Coronary artery (tissue), 2 donors: ENCODE results near the gene CTSZ.
"Not testable (repeated sequence)": the region's sequence is repeated elsewhere in the genome, so short reads cannot be mapped to it uniquely, and the experiment has no call there.

Experiments
- DNase-seq: peaks from one replicate; pipeline ENCODE4 v3.0.0-alpha.2; 2017; ENCODE audit warnings: low spot score
- H3K27ac ChIP-seq, 2 donors: fragments of 200-600 bp; sonication (generic); one replicate each; pipeline ENCODE4 v1.5.1; 2016 to 2019
- H3K4me3 ChIP-seq: fragments of 200-600 bp; sonication (generic); 2 replicates; pipeline ENCODE4 v1.5.1; 2016; ENCODE audit warnings: mild to moderate bottlenecking, moderate library complexity
- TF ChIP-seq, protein P1 (sequence below): fragments of 200-600 bp; sonication (generic); IDR thresholded peaks from one replicate; pipeline ENCODE4 v1.5.1; 2019; ENCODE audit warnings: antibody characterized with exemption

The CTSZ gene

DNA sequence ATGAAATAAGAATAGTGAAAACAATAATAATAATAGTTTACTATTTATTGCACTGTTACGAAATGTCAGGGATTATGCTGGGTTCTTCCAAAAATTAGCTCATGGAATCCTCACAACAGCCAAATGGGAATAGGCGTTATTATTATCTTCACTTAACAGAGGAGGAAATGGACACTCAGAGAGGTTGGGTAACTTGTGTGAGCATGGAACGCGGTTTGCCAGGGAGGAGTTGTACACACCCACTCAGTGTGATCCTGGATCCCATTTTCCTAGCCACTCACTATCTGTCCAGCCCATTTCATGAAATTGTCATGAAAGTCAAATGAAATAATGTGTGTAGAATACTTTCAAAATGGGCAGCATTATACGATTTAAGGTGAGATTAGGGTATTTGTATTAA is 21.4 kb downstream of the CTSZ start:
- Histone ChIP-seq H3K4me3 (no peak overlapping the region), H3K27ac (no peak overlapping the region)
- DNase-seq, result peak; percentile 17
- TF ChIP-seq, protein P1, sequence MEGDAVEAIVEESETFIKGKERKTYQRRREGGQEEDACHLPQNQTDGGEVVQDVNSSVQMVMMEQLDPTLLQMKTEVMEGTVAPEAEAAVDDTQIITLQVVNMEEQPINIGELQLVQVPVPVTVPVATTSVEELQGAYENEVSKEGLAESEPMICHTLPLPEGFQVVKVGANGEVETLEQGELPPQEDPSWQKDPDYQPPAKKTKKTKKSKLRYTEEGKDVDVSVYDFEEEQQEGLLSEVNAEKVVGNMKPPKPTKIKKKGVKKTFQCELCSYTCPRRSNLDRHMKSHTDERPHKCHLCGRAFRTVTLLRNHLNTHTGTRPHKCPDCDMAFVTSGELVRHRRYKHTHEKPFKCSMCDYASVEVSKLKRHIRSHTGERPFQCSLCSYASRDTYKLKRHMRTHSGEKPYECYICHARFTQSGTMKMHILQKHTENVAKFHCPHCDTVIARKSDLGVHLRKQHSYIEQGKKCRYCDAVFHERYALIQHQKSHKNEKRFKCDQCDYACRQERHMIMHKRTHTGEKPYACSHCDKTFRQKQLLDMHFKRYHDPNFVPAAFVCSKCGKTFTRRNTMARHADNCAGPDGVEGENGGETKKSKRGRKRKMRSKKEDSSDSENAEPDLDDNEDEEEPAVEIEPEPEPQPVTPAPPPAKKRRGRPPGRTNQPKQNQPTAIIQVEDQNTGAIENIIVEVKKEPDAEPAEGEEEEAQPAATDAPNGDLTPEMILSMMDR, result no peak

DNA sequence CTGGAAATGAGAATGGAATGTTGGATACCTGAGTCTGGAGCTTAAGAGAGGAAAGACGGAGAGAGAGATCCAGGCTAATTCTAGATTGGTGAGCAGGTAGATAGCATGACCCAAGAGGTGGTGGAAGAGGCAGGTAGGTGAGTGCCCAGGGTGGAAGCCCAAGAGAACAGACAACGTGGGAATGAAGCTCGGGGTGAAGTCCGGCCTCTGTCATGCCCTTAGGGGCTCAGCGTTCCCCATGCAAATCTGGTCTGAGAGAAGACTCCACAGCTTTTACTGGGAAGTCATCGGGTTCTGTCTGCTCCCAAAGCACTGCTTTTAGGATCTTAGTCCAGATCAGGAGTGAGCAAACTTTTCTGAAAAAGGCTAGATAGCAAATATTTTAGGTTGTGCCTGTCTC is 22.4 kb downstream of the CTSZ start:
- DNase-seq, result peak; percentile 53
- no peak overlapping the region for H3K27ac ChIP-seq
- TF ChIP-seq, protein P1, result no peak

DNA sequence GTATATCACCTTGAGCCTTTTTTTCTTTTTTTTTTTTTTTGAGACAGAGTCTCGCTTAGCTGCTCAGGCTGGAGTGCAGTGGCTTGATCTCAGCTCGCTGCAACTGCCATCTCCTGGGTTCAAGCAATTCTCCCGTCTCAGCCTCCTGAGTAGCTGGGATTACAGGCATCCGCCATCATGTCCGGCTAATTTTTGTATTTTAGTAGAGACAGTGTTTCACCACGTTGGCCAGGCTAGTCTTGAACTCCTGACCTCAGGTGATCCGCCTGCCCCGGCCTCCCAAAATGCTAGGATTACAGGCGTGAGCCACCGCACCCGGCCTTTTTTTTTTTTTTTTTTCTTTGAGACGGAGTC is 24.0 kb downstream of the CTSZ start:
- H3K27ac ChIP-seq, H3K4me3 ChIP-seq, DNase-seq: not testable (repeated sequence)

More for the DNA sequence above, 22.4 kb downstream of the CTSZ start:
- H3K4me3 ChIP-seq, result no peak overlapping the region

DNA sequence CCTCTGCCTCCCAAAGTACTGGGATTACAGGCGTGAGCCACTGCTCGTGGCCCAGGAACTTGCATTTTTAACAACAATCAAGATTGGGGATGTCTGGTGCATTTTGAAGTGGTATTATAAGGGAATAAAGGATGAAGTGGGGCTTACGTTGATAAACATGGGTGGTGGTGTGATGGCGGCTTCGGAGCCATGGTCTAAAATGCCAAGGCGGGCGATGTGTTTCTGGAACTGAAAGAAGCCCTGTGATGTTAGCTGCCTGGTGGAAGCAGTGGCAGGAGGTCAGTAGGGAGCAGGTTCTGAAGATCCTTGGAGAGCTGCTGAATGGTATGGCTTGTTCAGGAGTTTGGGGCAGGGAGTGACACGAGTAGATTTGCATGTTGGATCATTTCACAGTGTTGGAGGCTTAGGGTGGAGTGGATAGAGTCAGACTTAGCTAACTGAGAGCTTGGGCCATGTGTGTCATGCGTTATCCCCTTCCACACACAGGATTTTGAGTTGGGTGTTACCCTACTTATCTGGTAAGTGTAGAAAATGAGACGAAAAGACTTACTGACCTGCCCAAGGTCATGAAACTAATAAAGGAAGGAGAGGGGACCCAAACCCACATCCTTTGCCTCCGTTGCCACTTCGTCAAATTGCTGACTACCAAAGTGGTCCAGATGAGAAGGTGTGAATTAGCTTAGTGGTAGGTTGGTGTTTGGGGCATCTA is 24.5 kb downstream of the CTSZ start:
- H3K27ac ChIP-seq, result no peak overlapping the region
- DNase-seq, result peak; percentile 43
- peak overlapping the region; percentile 97 for H3K4me3 ChIP-seq

DNA sequence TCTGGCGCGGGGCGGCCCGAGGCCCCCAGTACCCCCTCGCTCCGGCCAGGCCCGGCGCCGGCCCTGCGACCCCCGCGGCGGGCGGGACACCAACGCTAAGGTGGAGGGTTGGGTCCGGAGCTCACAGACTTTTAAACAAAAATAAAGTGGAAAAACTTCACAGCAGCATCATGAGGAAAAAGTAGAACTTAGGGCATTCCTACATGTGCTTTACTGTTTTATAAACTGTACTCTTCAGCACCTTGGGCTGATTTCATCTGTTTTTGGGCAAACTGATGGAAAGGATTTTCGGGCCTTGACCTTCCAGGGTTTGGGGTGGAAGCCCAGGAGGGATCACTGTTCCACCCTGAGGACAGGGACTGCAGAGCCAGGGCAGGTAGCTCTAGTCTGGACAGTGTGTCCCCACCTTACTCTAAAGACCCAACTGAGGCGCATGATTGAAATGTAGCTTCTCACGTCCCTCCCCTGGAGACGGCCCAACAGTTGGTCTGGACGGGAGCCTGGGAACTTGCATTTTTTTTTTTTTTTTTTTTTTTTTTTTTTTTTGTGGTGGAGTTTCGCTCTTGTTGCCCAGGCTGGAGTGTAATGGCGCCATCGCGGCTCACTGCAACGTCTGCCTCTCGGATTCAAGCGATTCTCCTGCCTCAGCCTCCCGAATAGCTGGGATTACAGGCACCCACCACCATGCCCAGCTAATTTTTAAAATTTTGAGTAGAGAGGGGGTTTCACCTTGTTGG is 25.3 kb downstream of the CTSZ start:
- Histone ChIP-seq H3K4me3 (peak overlapping the region; percentile 97), H3K27ac (peak overlapping the region; percentile 67 to 93)
- DNase-seq, result peak; percentile 65
- TF ChIP-seq, protein P1, result no peak

More for the DNA sequence above, 24.5 kb downstream of the CTSZ start:
- TF ChIP-seq, protein P1, result no peak

DNA sequence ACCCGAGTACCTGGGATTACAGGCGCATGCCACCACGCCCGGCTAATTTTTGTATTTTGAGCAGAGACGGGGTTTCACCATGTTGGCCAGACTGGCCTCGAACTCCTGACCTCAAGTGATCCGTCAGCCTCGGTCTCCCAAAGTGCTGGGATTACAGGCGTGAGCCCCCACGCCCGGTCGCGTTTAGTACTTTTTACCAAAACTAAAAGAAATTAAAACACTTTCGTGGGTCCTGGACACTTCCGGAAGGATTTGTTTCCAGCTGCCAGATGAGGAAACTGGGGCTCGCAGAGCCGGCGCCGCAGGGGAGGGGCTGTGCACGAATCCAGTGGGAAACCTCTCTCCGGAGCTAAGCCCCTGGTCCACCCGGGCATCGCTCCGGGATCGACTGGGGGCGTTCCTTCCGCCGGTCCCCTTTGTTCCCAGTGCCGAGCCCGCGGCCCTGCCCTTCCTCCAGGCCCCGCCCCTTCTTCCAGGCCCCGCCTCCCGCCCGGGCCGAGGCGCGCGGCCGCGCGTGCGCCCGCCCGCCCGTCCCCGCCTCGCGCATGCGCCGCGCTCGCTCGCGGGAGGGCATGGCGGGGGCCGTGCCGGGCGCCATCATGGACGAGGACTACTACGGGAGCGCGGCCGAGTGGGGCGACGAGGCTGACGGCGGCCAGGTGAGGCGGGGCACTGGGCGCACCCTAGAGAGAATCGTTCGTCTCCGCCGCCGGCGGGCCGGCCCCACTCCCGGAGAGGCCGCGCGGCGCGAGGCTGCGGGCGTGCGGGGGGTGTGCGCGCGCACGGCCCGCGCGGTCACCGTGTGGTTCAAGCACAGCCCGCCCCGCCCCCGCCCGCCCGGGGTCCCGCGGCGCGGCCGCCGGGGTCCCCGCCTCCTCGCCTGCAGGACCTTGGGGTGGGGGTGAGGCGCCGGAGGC is 26.1 kb downstream of the CTSZ start, which contains the start of gene NELFCD:
NELFCD (plus strand) TSS at position 546 of the 917 bp plus-strand sequence; CDS start at position 600, 54 bp downstream.
- peak within 1 kb of the TSS; percentile 97 for H3K4me3 ChIP-seq
- TF ChIP-seq, protein P1, result no peak
- H3K27ac ChIP-seq, result peak within 1 kb of the TSS; percentile 67 to 93
- peak; percentile 87 for DNase-seq
